Muscle of leg (tissue), 11 donors: ENCODE data around the gene PRKAG2. TPM values are rescaled to one million over a fixed set of nuclear protein-coding genes. Genes with fewer than 3 reads are reported as not detected.
"Not testable (repeated sequence)": the region's sequence is repeated elsewhere in the genome, so short reads cannot be mapped to it uniquely, and the experiment has no call there.

Experiments used
- DNase-seq: peaks from one replicate; pipeline ENCODE4 v3.0.0; 2013
- H3K27ac ChIP-seq: one replicate; pipeline ENCODE4 v1.5.1; 2013; ENCODE audit warnings: mild to moderate bottlenecking, low read length, control low read depth
- H3K27me3 ChIP-seq: one replicate; pipeline ENCODE4 v1.6.1; 2013; ENCODE audit warnings: low read length; ENCODE audit not compliant: control insufficient read depth, insufficient read depth
- H3K36me3 ChIP-seq: one replicate; pipeline ENCODE4 v1.6.1; 2013; ENCODE audit warnings: low read length; ENCODE audit not compliant: control insufficient read depth, insufficient read depth
- H3K4me1 ChIP-seq: one replicate; pipeline ENCODE4 v1.6.1; 2013; ENCODE audit warnings: low read length; ENCODE audit not compliant: control insufficient read depth, insufficient read depth
- H3K4me3 ChIP-seq: one replicate; pipeline ENCODE4 v1.5.1; 2013; ENCODE audit warnings: low read length, control low read depth
- H3K9me3 ChIP-seq: replicated peaks from 2 replicates; pipeline ENCODE4 v1.6.1; 2013; ENCODE audit warnings: low read depth, low read length; ENCODE audit not compliant: control insufficient read depth
- WGBS: methylation state at CpG from one replicate; pipeline ENCODE4 v1.1.5; 2013; ENCODE audit warnings: missing lambda C conversion rate; ENCODE audit not compliant: insufficient coverage; 5-methylcytosine and 5-hydroxymethylcytosine counted together
- polyA plus RNA-seq, 8 donors: library from polyadenylated mRNA; unstranded; fragments of 120-200 nt; gene quantifications; one replicate each; pipeline versions ENCODE4 v1.2.1 to v1.2.3, GENCODE V29; 2013; ENCODE audit warnings: inconsistent platforms in 1 of 8, low replicate concordance in 1 of 8; ENCODE audit not compliant: insufficient read length in 8 of 8, insufficient read depth in 1 of 8
- total RNA-seq: library from RNA; stranded (reverse); fragments of 120-200 nt; gene quantifications from one replicate; pipeline ENCODE4 v1.2.4, GENCODE V29; 2013

Gene PRKAG2
- total and polyA plus RNA-seq, 9 donors = 3.9 to 16.4 (median 11.2) TPM

GRCh38 chr7:151590850-151591771, 285.8 kb downstream of the PRKAG2 start:
- 80% methylated on average over 14 of the region's 19 CpGs for WGBS
- Histone ChIP-seq H3K27me3 (no peaks in the 10 kb centered on the region), H3K36me3 (no peaks in the 10 kb centered on the region), H3K27ac (no peak overlapping the region), H3K9me3 (no peaks in the 10 kb centered on the region), H3K4me1 (peaks cover 5% of the 10 kb centered on the region), H3K4me3 (no peak overlapping the region)
- DNase-seq = no peak

- no peaks in the 10 kb centered on the region for H3K9me3 ChIP-seq
- no peaks in the 10 kb centered on the region for H3K27me3 ChIP-seq
- H3K27ac ChIP-seq = no peak overlapping the region
- H3K4me3 ChIP-seq = no peak overlapping the region
- DNase-seq = peak; percentile 26
- 68% methylated on average over 9 of the region's 13 CpGs for WGBS
- H3K4me1 ChIP-seq = peaks cover 5% of the 10 kb centered on the region
- no peaks in the 10 kb centered on the region for H3K36me3 ChIP-seq
These were observed 286.7 kb downstream of the PRKAG2 start for GRCh38 chr7:151590071-151590849.

GRCh38 chr7:151588982-151589381, 287.9 kb downstream of the PRKAG2 start:
- DNase-seq = no peak
- Histone ChIP-seq H3K4me1 (peaks cover 5% of the 10 kb centered on the region), H3K27ac (no peak overlapping the region), H3K4me3 (no peak overlapping the region), H3K9me3 (no peaks in the 10 kb centered on the region), H3K27me3 (no peaks in the 10 kb centered on the region), H3K36me3 (no peaks in the 10 kb centered on the region)
- 86% methylated on average over 8 of the region's 9 CpGs for WGBS

GRCh38 chr7:151586531-151587260, 290.2 kb downstream of the PRKAG2 start:
- Histone ChIP-seq H3K4me1 (peaks cover 5% of the 10 kb centered on the region), H3K4me3 (no peak overlapping the region), H3K36me3 (no peaks in the 10 kb centered on the region), H3K9me3 (no peaks in the 10 kb centered on the region), H3K27ac (no peak overlapping the region), H3K27me3 (no peaks in the 10 kb centered on the region)
- 76% methylated on average over 10 of the region's 14 CpGs for WGBS
- no peak for DNase-seq

DNA sequence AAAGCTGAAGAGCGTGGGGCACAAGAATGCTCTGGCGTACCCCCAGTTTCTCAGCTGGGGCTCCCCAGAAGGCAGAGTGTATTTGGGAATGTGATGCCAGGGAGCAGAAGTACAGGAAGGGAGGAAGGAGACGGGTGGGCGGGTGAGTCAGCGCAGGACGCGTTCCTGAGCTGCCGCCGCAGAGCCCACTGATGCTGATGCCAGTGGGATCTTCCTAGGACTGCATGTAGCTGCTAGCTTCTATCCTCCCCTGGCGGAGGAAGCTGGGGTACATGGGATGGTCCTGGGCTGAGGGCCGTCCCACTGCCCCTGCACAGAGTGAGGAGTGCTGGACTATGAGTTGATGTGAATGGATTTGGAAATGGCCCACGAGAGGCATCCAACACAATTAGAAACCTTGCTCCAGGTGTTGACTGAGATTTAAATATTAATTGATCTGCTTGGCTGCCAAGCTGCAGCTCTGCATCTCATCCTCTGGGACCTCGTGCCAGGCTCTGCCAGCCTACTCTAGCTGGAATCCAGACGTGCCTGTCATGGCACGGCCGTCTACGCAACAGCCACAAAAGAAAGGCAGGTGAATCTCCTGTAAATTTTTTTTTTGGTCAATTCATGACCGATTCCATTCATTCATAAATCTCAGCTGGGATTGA, 291.0 kb downstream of the PRKAG2 start:
- Histone ChIP-seq H3K36me3 (no peaks in the 10 kb centered on the region), H3K27ac (no peak overlapping the region), H3K27me3 (no peaks in the 10 kb centered on the region), H3K4me1 (peaks cover under 1% of the 10 kb centered on the region), H3K9me3 (no peaks in the 10 kb centered on the region), H3K4me3 (no peak overlapping the region)
- 84% methylated on average over 17 of the region's 18 CpGs for WGBS
- DNase-seq = no peak

GRCh38 chr7:151581741-151582140, 295.2 kb downstream of the PRKAG2 start:
- no peak for DNase-seq
- Histone ChIP-seq H3K4me3 (no peak overlapping the region), H3K4me1 (no peaks in the 10 kb centered on the region), H3K36me3 (no peaks in the 10 kb centered on the region), H3K27me3 (no peaks in the 10 kb centered on the region), H3K9me3 (peaks cover 13% of the 10 kb centered on the region), H3K27ac (no peak overlapping the region)
- WGBS = 82% methylated on average over 6 of the region's 8 CpGs

DNA sequence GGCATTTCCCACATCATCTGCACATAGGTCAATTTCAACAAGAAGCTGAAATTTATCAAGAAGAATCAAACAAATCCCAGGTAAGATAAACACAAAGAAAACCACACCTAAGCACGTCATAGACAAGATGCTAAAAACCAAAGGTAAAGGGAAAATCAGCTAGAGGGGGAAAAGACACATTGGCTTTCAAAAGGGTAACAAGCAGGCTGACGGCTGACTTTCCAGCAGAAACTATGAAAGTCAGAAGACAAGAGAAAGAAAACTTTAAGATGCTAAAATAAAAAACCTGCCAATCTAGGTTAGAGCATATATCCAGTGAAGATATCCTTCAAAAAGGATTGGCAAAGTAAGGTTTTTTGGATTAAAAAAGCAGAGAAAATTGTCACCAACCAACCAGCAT, 297.3 kb downstream of the PRKAG2 start:
- no peaks in the 10 kb centered on the region for H3K36me3 ChIP-seq
- no CpG with 5 or more reads among the region's 2 CpGs for WGBS
- no peaks in the 10 kb centered on the region for H3K4me1 ChIP-seq
- H3K4me3 ChIP-seq = no peak overlapping the region
- no peaks in the 10 kb centered on the region for H3K27me3 ChIP-seq
- peaks cover 13% of the 10 kb centered on the region for H3K9me3 ChIP-seq
- DNase-seq = no peak
- no peak overlapping the region for H3K27ac ChIP-seq

GRCh38 chr7:151575410-151575809, 301.5 kb downstream of the PRKAG2 start:
- no peaks in the 10 kb centered on the region for H3K4me1 ChIP-seq
- no peaks in the 10 kb centered on the region for H3K36me3 ChIP-seq
- 68% methylated on average over 2 of the region's 7 CpGs for WGBS
- no peaks in the 10 kb centered on the region for H3K27me3 ChIP-seq
- no peak for DNase-seq
- H3K27ac ChIP-seq = no peak overlapping the region
- no peak overlapping the region for H3K4me3 ChIP-seq
- H3K9me3 ChIP-seq = peaks cover 13% of the 10 kb centered on the region

DNA sequence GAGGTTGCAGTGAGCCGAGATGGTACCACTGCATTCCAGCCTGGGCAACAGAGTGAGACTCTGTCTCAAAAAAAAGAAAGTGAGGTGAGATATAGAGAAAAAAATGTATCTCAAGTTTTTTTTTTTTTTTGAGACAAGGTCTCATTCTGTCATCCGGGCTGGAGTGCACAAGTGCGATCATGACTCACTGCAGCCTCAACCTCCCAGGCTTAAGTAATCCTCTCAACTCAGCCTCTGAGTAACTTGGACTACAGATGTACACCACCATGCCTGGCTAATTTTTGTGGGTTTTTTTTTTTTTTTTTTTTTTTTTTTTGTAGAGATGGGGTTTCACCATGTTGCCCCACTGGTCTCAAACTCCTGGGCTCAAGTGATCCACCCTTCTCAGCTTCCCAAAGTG, 303.9 kb downstream of the PRKAG2 start:
- not testable (repeated sequence) for H3K27ac ChIP-seq, H3K36me3 ChIP-seq, H3K4me3 ChIP-seq, H3K4me1 ChIP-seq, H3K27me3 ChIP-seq, H3K9me3 ChIP-seq, DNase-seq
- WGBS = 100% methylated on average over 1 of the region's 3 CpGs
